ENCODE results near the gene C17orf78. TPM values are rescaled to one million over a fixed set of nuclear protein-coding genes. Genes with fewer than 3 reads are reported as not detected.
A peak's percentile ranks its signal among the peaks of the same experiment; 100 is the strongest.
"Not testable (repeated sequence)": the region's sequence is repeated elsewhere in the genome, so short reads cannot be mapped to it uniquely, and the experiment has no call there.

C17orf78 gene
- total and polyA plus RNA-seq, 3 experiments from 2014 or later, result not detected

GRCh38 chr17:37429039-37429438, 53.3 kb downstream of the C17orf78 start:
- Mint-ChIP-seq H3K27me3 (no peaks in the 10 kb centered on the region), H3K4me1 (peaks cover 10 to 17% (median 15%) of the 10 kb centered on the region in 3 donors), H3K36me3 (peaks cover 3 to 77% (median 16%) of the 10 kb centered on the region in 3 donors), H3K27ac (no peak overlapping the region), H3K9me3 (no peaks in the 10 kb centered on the region), H3K4me3 (no peak overlapping the region)
- Histone ChIP-seq H3K27me3 (ENCODE audit: insufficient read depth, low read length, poor library complexity, severe bottlenecking) (no peaks in the 10 kb centered on the region), H3K9me3 (ENCODE audit: low read length) (no peaks in the 10 kb centered on the region), H3K27ac (ENCODE audit: low read depth, low read length) (no peak overlapping the region), H3K36me3 (ENCODE audit: insufficient read depth, low read length) (peaks cover 12% of the 10 kb centered on the region), H3K4me1 (ENCODE audit: insufficient read depth, low read length) (no peaks in the 10 kb centered on the region), H3K4me3 (ENCODE audit: low read length) (no peak overlapping the region)
- POLR2A ChIA-PET, result no interaction called here
- CTCF ChIA-PET, result no interaction called here
- no peak for DNase-seq

DNA sequence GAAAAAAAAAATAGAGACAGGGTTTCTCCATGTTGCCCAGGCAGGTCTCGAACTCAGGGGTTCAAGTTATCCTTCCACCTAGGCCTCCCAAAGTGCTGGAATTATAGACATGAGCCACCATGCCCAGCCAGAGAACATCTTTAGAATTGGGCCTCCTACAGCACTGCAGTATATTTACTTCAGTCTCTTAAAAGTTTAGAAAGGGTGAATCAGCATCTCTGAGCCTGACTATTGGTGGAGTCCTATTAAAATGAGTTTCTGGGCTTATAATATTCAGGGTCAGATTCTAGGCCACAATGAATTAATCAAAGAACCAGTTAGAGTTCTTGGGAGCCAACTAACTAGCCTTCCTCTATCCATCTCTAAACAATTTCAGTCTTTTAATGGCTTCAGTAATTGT, 53.7 kb downstream of the C17orf78 start:
- no peaks in the 10 kb centered on the region for H3K9me3 ChIP-seq (ENCODE audit: low read length)
- peaks cover 14% of the 10 kb centered on the region for H3K36me3 ChIP-seq (ENCODE audit: insufficient read depth, low read length)
- H3K4me3 ChIP-seq (ENCODE audit: low read length), result no peak overlapping the region
- H3K27me3 ChIP-seq (ENCODE audit: insufficient read depth, low read length, poor library complexity, severe bottlenecking), result no peaks in the 10 kb centered on the region
- H3K4me1 ChIP-seq (ENCODE audit: insufficient read depth, low read length), result no peaks in the 10 kb centered on the region
- Mint-ChIP-seq H3K27ac (peak overlapping the region in 3 of 8 donors; percentile 38 to 47 (median 41)), H3K4me1 (peaks cover 10 to 19% (median 17%) of the 10 kb centered on the region in 3 donors), H3K4me3 (no peak overlapping the region), H3K36me3 (peaks cover 3 to 77% (median 17%) of the 10 kb centered on the region in 3 donors), H3K9me3 (no peaks in the 10 kb centered on the region), H3K27me3 (no peaks in the 10 kb centered on the region)
- POLR2A ChIA-PET, result no interaction called here
- DNase-seq, result no peak
- CTCF ChIA-PET, result no interaction called here
- no peak overlapping the region for H3K27ac ChIP-seq (ENCODE audit: low read depth, low read length)

DNA sequence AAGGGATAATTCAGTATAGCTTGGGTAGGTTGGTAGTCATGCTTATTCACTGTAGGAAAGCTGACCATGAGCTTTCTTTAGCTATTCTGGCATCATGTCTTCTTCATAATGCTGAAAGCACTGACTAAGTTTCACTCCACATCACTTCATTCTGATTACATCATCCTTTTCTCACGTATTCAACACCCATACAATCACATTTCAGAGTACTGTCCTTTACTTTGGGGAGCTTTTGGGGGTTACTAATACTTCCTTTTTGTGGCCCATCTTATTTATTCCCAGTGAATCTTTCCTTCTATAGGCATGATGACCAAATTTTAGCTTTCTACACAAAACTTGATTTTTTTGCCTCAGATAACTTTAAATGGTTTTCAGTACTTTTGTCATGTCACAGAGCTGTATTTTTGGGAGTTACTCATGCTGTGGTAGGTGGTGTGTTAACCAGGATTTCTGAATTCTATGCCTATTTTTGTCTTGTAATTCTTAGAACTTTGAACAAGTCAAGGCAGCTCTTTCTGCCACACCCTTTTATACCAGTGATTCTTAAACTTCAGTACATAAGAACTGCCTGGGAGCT, 54.4 kb downstream of the C17orf78 start:
- CTCF ChIA-PET, result no interaction called here
- POLR2A ChIA-PET, result no interaction called here
- Histone ChIP-seq H3K27ac (ENCODE audit: low read depth, low read length) (no peak overlapping the region), H3K36me3 (ENCODE audit: insufficient read depth, low read length) (peaks cover 12% of the 10 kb centered on the region), H3K9me3 (ENCODE audit: low read length) (no peaks in the 10 kb centered on the region), H3K4me1 (ENCODE audit: insufficient read depth, low read length) (no peaks in the 10 kb centered on the region), H3K27me3 (ENCODE audit: insufficient read depth, low read length, poor library complexity, severe bottlenecking) (no peaks in the 10 kb centered on the region), H3K4me3 (ENCODE audit: low read length) (no peak overlapping the region)
- Mint-ChIP-seq H3K27me3 (no peaks in the 10 kb centered on the region), H3K4me3 (no peak overlapping the region), H3K36me3 (peaks cover 2 to 71% (median 15%) of the 10 kb centered on the region in 3 donors), H3K27ac (peak overlapping the region in 5 of 8 donors; percentile 9 to 62 (median 17)), H3K9me3 (no peaks in the 10 kb centered on the region), H3K4me1 (peaks cover 10 to 19% (median 17%) of the 10 kb centered on the region in 3 donors)
- no peak for DNase-seq

- Mint-ChIP-seq H3K27ac (no peak overlapping the region), H3K36me3 (peaks cover 0 to 64% (median 13%) of the 10 kb centered on the region in 3 donors), H3K4me1 (peaks cover 10 to 19% (median 19%) of the 10 kb centered on the region in 3 donors), H3K4me3 (no peak overlapping the region), H3K9me3 (no peaks in the 10 kb centered on the region), H3K27me3 (no peaks in the 10 kb centered on the region)
- no peak overlapping the region for H3K4me3 ChIP-seq (ENCODE audit: low read length)
- H3K9me3 ChIP-seq (ENCODE audit: low read length), result no peaks in the 10 kb centered on the region
- H3K4me1 ChIP-seq (ENCODE audit: insufficient read depth, low read length), result no peaks in the 10 kb centered on the region
- H3K27ac ChIP-seq (ENCODE audit: low read depth, low read length), result no peak overlapping the region
- CTCF ChIA-PET, result no interaction called here
- peaks cover 8% of the 10 kb centered on the region for H3K36me3 ChIP-seq (ENCODE audit: insufficient read depth, low read length)
- POLR2A ChIA-PET, result no interaction called here
- H3K27me3 ChIP-seq (ENCODE audit: insufficient read depth, low read length, poor library complexity, severe bottlenecking), result no peaks in the 10 kb centered on the region
- no peak for DNase-seq
Observed at GRCh38 chr17:37432671-37433070, 56.9 kb downstream of the C17orf78 start.

GRCh38 chr17:37438141-37438540, 62.4 kb downstream of the C17orf78 start:
- DNase-seq, result no peak
- POLR2A ChIA-PET, result interaction anchor here (0.7 kb wide), 1 partner anchor 915 kb away, joined by 3 read pairs; no protein-coding TSS in a partner anchor
- no peaks in the 10 kb centered on the region for H3K9me3 ChIP-seq (ENCODE audit: low read length)
- Mint-ChIP-seq H3K4me3 (no peak overlapping the region), H3K36me3 (peaks cover 0 to 73% (median 20%) of the 10 kb centered on the region in 3 donors), H3K27me3 (no peaks in the 10 kb centered on the region), H3K9me3 (no peaks in the 10 kb centered on the region), H3K4me1 (peaks cover 6 to 7% (median 7%) of the 10 kb centered on the region in 3 donors), H3K27ac (peak overlapping the region in 2 of 8 donors; percentile 13 to 25)
- H3K36me3 ChIP-seq (ENCODE audit: insufficient read depth, low read length), result peaks cover 33% of the 10 kb centered on the region
- H3K27ac ChIP-seq (ENCODE audit: low read depth, low read length), result no peak overlapping the region
- CTCF ChIA-PET, result interaction anchor here (0.8 kb wide), 1 partner anchor 9 kb away, joined by 3 read pairs; no protein-coding TSS in a partner anchor
- no peaks in the 10 kb centered on the region for H3K27me3 ChIP-seq (ENCODE audit: insufficient read depth, low read length, poor library complexity, severe bottlenecking)
- no peak overlapping the region for H3K4me3 ChIP-seq (ENCODE audit: low read length)
- no peaks in the 10 kb centered on the region for H3K4me1 ChIP-seq (ENCODE audit: insufficient read depth, low read length)

DNA sequence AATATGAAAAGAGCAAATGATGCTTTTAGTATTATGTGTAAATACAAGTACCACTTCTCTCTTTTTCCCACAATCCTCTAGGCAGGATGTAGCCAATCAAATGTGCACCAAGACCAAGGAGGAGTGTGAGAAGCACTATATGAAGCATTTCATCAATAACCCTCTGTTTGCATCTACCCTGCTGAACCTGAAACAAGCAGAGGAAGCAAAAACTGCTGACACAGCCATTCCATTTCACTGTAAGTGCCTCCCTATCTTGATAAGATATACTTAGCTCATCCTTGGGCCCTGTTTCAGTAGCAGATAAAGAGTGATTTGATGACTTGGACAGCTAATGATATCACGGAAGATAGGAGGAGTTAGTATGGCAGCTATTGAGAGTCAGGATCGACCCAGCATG, 64.6 kb downstream of the C17orf78 start:
- Mint-ChIP-seq H3K36me3 (peaks cover 0 to 84% (median 17%) of the 10 kb centered on the region in 3 donors), H3K27ac (no peak overlapping the region), H3K4me3 (no peak overlapping the region), H3K9me3 (no peaks in the 10 kb centered on the region), H3K4me1 (peaks cover 0 to 7% (median 7%) of the 10 kb centered on the region in 3 donors), H3K27me3 (no peaks in the 10 kb centered on the region)
- DNase-seq, result no peak
- Histone ChIP-seq H3K27ac (ENCODE audit: low read depth, low read length) (no peak overlapping the region), H3K4me3 (ENCODE audit: low read length) (no peak overlapping the region), H3K4me1 (ENCODE audit: insufficient read depth, low read length) (no peaks in the 10 kb centered on the region), H3K27me3 (ENCODE audit: insufficient read depth, low read length, poor library complexity, severe bottlenecking) (no peaks in the 10 kb centered on the region), H3K9me3 (ENCODE audit: low read length) (no peaks in the 10 kb centered on the region), H3K36me3 (ENCODE audit: insufficient read depth, low read length) (peaks cover 42% of the 10 kb centered on the region)
- ChIA-PET CTCF (no interaction called here), POLR2A (interaction anchor here (0.7 kb wide), 1 partner anchor 34 kb away, joined by 8 read pairs; the partner anchor contains the start of genes ACACA and TADA2A)

- H3K9me3 Mint-ChIP-seq; H3K27me3 ChIP-seq (ENCODE audit: insufficient read depth, low read length, poor library complexity, severe bottlenecking); H3K4me1 ChIP-seq (ENCODE audit: insufficient read depth, low read length); H3K4me1 Mint-ChIP-seq; CTCF ChIA-PET; H3K9me3 ChIP-seq (ENCODE audit: low read length); H3K27ac Mint-ChIP-seq; DNase-seq; H3K27ac ChIP-seq (ENCODE audit: low read depth, low read length); H3K4me3 ChIP-seq (ENCODE audit: low read length); H3K4me3 Mint-ChIP-seq; H3K27me3 Mint-ChIP-seq: not testable (repeated sequence)
- peaks cover 42% of the 10 kb centered on the region for H3K36me3 ChIP-seq (ENCODE audit: insufficient read depth, low read length)
- H3K36me3 Mint-ChIP-seq, result peaks cover 0 to 82% (median 16%) of the 10 kb centered on the region in 3 donors
- POLR2A ChIA-PET, result interaction anchor here (0.6 to 0.7 kb wide), 3 partner anchors 20 to 181 kb away, joined by 3 to 7 read pairs (median 5); no protein-coding TSS in a partner anchor
Observed at GRCh38 chr17:37441369-37442014, 65.7 kb downstream of the C17orf78 start.
